Measurements from ENCODE around the gene RNU1-3.
"Not testable (repeated sequence)": the region's sequence is repeated elsewhere in the genome, so short reads cannot be mapped to it uniquely, and the experiment has no call there.

GRCh38 chr1:16692283-16692682 lies 25.5 kb upstream of the RNU1-3 start:
- TF ChIP-seq CTCF (IDR thresholded peaks at IDR 0.05; ENCODE audit: low read depth, low read length); EZH2phosphoT487 (IDR thresholded peaks at IDR 0.05; ENCODE audit: low read depth): not testable (repeated sequence)
